Epidermal melanocyte (primary cell): Measurements from ENCODE around the gene ZNF628.
"Not testable (repeated sequence)": the region's sequence is repeated elsewhere in the genome, so short reads cannot be mapped to it uniquely, and the experiment has no call there.

Experiments used
- DNase-seq: peaks from one replicate; pipeline ENCODE4 v3.0.0; 2011; ENCODE audit warnings: low spot score; ENCODE audit not compliant: insufficient read length

ZNF628 gene

DNA sequence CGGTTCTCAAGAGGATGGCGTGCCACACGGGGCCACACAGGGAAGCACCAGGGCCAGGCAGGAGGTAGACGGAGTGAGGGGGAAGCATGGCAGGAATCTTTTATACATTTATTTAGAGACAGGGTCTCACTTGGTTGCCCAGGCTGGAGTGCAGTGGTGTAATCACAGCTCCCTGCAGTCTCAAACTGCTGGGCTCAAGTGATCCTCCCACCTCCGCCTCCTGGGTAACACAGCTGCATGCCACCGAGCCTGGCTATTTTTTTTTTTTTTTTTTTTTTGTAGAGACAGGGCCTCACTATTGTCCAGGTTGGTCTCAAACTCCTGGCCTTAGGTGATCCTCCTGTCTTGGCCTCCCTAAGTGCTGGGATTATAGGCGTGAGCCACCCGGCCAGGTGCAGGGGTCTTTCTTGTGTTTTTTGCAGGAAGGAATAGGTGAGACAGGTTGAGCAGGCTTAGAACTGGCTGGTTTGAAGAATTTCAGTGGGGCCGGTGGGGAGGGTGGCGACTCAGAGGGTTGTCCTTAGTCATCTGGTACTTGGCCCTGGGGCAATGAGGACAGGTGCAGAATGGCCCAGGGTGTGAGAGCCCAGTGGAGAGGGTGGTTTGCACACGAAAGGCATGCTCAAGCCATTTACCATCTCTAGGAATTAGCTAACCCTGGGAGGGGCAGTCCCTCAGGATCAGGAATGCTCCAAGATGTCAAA, 19.4 kb downstream of the ZNF628 start:
- no peak for DNase-seq

GRCh38 chr19:55496820-55497219, 20.4 kb downstream of the ZNF628 start:
- DNase-seq, result not testable (repeated sequence)

- no peak for DNase-seq
Measured at GRCh38 chr19:55497763-55498162, 21.3 kb downstream of the ZNF628 start.

DNA sequence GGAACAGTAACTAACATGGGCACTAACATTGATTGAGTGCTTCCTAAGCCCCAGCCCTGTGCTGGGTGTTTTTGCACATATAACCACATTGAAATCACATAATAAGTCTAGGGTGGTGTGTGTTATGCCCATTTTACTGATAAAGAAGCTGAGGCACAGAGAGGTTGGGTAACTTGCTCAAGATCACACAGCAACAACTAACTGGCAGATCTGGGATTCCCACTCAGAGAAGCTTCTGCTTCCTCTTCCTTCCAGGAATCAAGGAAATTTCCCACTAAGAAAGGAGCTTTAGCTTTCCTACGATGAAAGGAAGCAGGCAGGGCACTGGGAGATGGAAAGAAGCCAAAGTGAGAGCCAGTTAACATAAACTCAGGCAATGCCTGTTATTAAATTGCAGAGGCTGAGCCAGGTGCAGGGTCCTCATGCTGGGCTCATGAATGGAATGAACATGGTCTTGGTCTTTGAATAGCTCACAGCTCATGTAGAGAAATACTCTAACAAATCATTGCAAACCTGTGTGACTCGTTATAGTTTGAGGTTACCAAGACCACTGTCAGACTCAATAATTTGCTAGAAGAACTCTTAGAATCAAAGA, 21.9 kb downstream of the ZNF628 start:
- no peak for DNase-seq

DNA sequence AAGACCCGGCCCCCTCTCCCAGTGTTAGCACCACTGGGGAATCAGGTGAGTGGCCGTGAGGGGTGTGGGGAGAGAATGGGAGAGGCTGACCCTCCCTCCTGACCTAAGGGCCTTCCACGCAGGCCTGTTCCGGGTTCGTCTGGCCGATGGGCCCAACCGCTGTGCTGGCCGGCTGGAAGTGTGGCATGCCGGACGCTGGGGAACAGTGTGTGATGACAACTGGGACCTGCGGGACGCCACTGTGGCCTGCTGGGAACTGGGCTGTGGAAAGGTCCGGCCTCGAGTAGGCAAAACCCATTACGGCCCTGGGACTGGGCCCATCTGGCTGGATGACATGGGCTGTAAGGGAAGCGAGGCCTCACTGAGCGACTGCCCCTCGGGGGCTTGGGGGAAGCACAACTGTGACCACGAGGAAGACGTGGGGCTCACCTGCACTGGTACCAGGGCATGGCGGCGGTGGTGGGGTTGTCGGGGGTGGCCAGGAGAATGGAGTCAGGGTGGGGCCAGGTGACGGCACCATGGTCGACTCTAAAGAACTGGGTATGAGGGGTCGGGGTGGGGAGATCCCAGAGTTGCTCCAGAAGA, 24.0 kb downstream of the ZNF628 start:
- no peak for DNase-seq

GRCh38 chr19:55502197-55502952, 26.0 kb downstream of the ZNF628 start:
- no peak for DNase-seq

DNA sequence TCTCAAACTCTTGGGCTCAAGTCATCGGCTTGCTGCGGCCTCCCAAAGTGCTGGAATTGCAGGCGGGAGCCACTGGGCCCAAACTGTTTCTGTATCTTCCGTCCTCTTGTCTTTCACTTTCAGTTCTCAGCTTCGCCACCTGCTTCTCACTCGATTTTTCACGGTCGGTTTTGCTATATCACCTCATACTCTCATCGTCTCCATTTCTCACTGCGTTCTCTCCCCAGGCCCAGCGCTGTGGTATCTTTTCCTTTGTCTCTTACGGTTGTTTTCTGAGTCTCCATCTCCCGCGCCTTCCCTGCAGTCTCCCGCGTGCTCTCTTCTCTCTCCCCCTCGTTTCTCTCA, 26.7 kb downstream of the ZNF628 start:
- no peak for DNase-seq

GRCh38 chr19:55503502-55504251, 27.3 kb downstream of the ZNF628 start:
- DNase-seq, result peak; percentile 97

GRCh38 chr19:55504252-55504603, 27.8 kb downstream of the ZNF628 start:
- DNase-seq, result no peak

GRCh38 chr19:55504981-55505380, 28.6 kb downstream of the ZNF628 start:
- DNase-seq, result no peak

DNA sequence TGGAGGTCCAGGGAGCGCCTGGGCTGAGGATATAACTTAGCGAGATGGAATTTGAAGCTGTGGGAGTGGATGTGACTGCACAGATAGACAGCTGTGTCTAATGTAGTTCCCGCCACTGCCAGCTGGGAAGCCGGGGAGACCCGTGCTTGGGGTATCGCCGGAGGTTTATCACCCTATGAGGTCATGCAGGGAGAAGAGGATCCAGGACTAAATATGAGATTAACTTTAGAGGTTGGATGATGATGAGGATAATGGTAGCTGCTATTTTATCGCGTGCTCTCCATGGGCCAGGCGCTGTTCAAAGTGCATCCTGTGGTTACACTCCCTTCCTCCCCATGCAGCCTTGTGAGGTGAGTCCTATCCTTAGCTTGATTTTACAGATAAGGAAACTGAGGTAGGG, 31.7 kb downstream of the ZNF628 start:
- DNase-seq, result no peak

DNA sequence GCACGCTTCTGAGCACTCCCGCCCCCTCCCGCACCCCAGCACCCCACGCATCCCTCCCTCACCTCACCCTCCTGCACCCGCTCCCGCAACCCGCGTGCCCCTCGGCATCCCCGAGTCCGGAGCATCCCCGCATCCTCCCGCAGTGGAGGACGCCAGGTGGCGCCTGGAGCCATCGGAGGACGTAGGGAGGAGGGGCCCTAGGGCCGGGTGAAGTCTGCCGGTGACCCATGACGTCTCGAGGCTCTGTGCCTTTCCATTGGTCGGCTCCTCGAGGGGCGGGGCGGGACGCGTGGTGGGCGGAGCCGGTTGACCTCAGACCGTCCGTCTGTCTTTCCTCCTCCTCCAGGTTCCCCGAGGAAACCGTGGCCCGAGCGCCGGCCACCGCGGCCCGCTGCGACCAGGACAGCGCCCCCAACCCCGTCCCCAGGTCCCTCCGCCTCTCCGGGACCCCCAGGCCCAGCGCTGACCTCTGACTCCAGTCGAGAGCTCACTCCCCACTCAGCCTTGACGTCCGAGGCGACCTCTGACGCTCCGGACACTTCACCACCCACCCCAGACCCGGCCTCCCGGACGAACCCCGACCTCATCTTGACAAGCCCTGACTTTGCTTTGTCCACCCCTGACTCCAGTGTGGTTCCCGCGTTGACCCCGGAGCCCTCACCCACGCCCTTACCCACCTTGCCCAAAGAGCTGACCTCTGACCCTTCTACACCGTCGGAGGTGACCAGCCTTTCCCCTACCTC, 40.6 kb downstream of the ZNF628 start:
- peak; percentile 100 for DNase-seq

- DNase-seq, result no peak
Measured at GRCh38 chr19:55519451-55520311, 43.3 kb downstream of the ZNF628 start.

- DNase-seq, result no peak
Measured at GRCh38 chr19:55520691-55521292, 44.4 kb downstream of the ZNF628 start.

DNA sequence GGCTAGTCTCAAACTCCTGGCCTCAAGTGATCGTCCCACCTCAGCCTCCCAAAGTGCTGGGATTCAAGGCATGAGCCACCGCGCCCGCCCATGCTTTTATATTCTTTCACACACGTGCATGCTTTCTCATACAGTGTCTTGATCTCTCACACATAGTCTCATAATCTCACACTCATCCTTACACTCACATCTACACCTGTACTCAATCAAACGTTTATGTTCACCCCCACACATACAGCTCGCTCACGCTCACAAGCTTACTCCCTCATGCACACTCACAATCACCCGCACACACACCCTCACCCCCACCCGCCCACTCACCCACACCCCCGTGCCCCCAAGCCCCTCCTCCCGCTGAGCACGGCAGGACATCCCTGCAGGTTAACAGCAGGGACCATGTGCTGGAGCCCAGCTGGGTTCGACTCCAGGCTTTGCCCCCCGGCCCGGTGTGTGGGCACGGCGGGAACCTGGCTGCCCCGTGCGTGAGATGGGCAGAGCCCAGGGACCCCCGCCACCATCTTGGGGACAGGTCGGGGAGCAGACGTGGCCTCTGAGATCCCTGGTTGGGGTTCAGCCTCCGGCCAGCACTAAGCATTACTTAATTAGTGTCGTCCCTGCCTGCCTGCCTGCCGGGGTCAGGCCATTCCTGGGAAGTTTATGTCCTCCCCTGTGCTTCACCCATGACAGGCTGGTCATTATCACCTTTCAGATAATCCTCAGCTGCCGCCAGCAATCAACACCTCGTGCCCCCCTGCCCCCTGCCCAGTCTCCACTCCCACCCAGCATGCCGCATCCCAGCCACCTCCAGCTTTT, 49.1 kb downstream of the ZNF628 start:
- no peak for DNase-seq

DNA sequence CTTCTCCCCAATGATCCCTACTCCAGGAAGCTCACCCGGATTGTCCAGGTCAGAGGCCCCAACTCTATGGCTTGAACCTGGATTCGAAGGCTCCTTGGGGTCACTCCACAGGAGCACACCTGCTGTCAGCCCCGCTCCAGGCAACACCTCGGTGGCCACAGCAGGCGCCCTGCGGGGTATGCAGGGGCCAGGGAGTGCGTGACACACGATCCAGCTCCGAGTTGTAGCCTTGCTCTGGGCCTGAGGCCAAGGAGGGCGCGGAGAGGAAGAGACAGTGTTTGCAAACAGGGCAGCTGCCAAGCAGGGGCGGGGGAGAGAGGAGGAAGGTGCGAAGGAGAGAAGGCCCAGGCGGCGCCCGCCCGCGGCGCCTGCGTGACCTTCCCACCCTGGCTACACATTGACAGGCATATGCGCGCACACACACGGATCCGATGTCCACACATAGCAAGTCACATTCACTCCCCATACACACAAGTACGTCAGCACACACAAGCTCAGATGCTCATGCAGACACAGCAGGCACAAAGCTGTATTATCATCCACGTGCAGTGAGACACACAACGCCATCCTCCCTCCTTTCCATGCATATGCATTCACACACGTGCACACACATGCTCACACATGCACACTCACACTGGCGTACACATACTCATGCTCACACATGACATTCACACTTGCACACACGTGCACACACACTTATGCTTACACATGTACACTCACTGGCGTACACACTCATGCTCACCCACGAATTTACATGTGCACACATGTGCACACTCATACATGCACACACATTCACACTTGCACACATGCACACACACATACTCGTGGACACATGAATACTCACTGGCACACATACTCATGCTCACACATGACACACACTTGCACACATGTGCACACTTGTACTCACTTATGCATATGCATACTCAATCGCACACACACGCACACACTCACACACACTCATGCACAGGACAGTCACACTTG, 50.1 kb downstream of the ZNF628 start:
- no peak for DNase-seq

GRCh38 chr19:55527197-55528029, 51.0 kb downstream of the ZNF628 start:
- no peak for DNase-seq
